K562 (cell line): ENCODE results near the gene SLC5A6. TPM values are rescaled to one million over a fixed set of nuclear protein-coding genes. Genes with fewer than 3 reads are reported as not detected.
A peak's percentile ranks its signal among the peaks of the same experiment; 100 is the strongest.

Experiments
- ATAC-seq: fragments of 200-7000 bp; cut with Tn5 transposase; 3 replicates; pipeline ENCODE4 v1.9.1; 2020; ENCODE audit warnings: moderate library complexity
- BruUV-seq: library from RNA; stranded (reverse); fragments of 400-500 nt; replicated peaks from 2 replicates; lab custom pipeline; 2021; lab: Mats Ljungman, UMichigan
- CTCF ChIA-PET: fragments of 300-600 bp; formaldehyde crosslinking; extraction: SDS; loops from one replicate; lab custom pipeline; 2021; ENCODE audit warnings: low intra/inter-chr PET ratio; lab: Yijun Ruan, JAX
- POLR2A ChIA-PET: fragments of 300-600, 350-650 bp; sonication (Branson Sonifier 250); formaldehyde crosslinking; extraction: SDS; loops from one replicate; lab custom pipeline; 2021; ENCODE audit warnings: antibody characterized with exemption, inconsistent platforms; lab: Yijun Ruan, JAX
- DNase-seq, 4 experiments: peaks; one replicate each; pipeline versions ENCODE4 v3.0.0 to v3.0.0-alpha.2; 2011 to 2018; ENCODE audit warnings: low spot score in 3 of 4, mixed read lengths in 3 of 4; ENCODE audit errors: extremely low read depth in 1 of 4
- FAIRE-seq: peaks from 2 replicates; lab custom pipeline; 2011; peaks lifted over from hg19 to GRCh38; lab: Jason Lieb, UNC
- H2AFZ ChIP-seq: 2 replicates; pipeline ENCODE4 v1.6.0; 2011; ENCODE audit warnings: low read depth, low read length, control low read depth, inconsistent platforms
- H3K27ac ChIP-seq: fragments of 200-600 bp; 3 replicates; pipeline ENCODE4 v1.8.0; 2011; ENCODE audit warnings: low read depth, mild to moderate bottlenecking, control low read depth, inconsistent platforms, low read length, moderate library complexity, mixed read lengths; ENCODE audit errors: extremely low read depth
- H3K27me3 ChIP-seq, 2 experiments: fragments of 300-600 bp in 1 of 2; 2 replicates in 1 of 2; 3 replicates in 1 of 2; pipeline versions ENCODE4 v1.6.0 to v1.8.0; 2011; ENCODE audit warnings: inconsistent platforms in 2 of 2, low read length in 2 of 2, mild to moderate bottlenecking in 1 of 2, mixed read lengths in 1 of 2, moderate library complexity in 1 of 2; ENCODE audit not compliant: control insufficient read depth in 2 of 2, insufficient read depth in 2 of 2
- H3K36me3 ChIP-seq: fragments of 300-600 bp; 3 replicates; pipeline ENCODE4 v1.8.0; 2011; ENCODE audit warnings: mild to moderate bottlenecking, low read length, inconsistent platforms; ENCODE audit not compliant: control insufficient read depth, insufficient read depth
- H3K4me1 ChIP-seq, 2 experiments: fragments of 200-600 bp in 1 of 2; replicated peaks in 1 of 2; 2 replicates in 1 of 2; 3 replicates in 1 of 2; pipeline versions ENCODE4 v1.5.1 to v1.8.0; 2011; ENCODE audit warnings: inconsistent platforms in 2 of 2, low read length in 2 of 2, mild to moderate bottlenecking in 1 of 2, mixed read lengths in 1 of 2, moderate library complexity in 1 of 2; ENCODE audit not compliant: control insufficient read depth in 2 of 2, insufficient read depth in 2 of 2
- H3K4me2 ChIP-seq: 2 replicates; pipeline ENCODE4 v1.6.1; 2011; ENCODE audit warnings: low read length, control low read depth, inconsistent platforms, mixed read lengths; ENCODE audit not compliant: insufficient read depth
- H3K4me3 ChIP-seq: fragments of 200-600 bp; sonication (generic), shearing (Covaris generic); 2 replicates; pipeline ENCODE4 v1.5.1; 2016; ENCODE audit warnings: control low read depth, inconsistent platforms
- H3K79me2 ChIP-seq: fragments of 200-600 bp; 3 replicates; pipeline ENCODE4 v1.8.0; 2011; ENCODE audit warnings: low read length, inconsistent platforms; ENCODE audit not compliant: control insufficient read depth, insufficient read depth
- H3K9ac ChIP-seq, 2 experiments: 2 replicates each; pipeline versions ENCODE4 v1.6.0 to v1.6.1; 2011; ENCODE audit warnings: low read depth in 2 of 2, low read length in 2 of 2, control low read depth in 1 of 2, inconsistent platforms in 1 of 2, mild to moderate bottlenecking in 1 of 2, mixed read lengths in 1 of 2; ENCODE audit not compliant: insufficient read depth in 1 of 2
- H3K9me1 ChIP-seq: one replicate; pipeline ENCODE4 v1.6.0; 2011; ENCODE audit warnings: inconsistent platforms, mild to moderate bottlenecking, low read length, moderate library complexity; ENCODE audit not compliant: control insufficient read depth, insufficient read depth
- H3K9me3 ChIP-seq: replicated peaks from 2 replicates; pipeline ENCODE4 v1.5.1; 2011; ENCODE audit warnings: low read depth, low read length, inconsistent platforms; ENCODE audit not compliant: control insufficient read depth, insufficient read depth
- H4K20me1 ChIP-seq: replicated peaks from 2 replicates; pipeline ENCODE4 v1.6.1; 2011; ENCODE audit warnings: low read length, inconsistent platforms, mixed read lengths; ENCODE audit not compliant: control insufficient read depth, insufficient read depth
- BACH1 ChIP-seq: fragments of 200-800 bp; sonication (Bioruptor generic); IDR thresholded peaks from 2 replicates; pipeline ENCODE4 v1.6.1; 2016; ENCODE audit warnings: missing genetic modification characterization, missing compliant biosample characterization
- DPF2 ChIP-seq: fragments of 450-650 bp; IDR thresholded peaks from 2 replicates; pipeline ENCODE4 v1.6.1; 2016
- HNRNPL ChIP-seq: fragments of 200-400 bp; formaldehyde crosslinking; IDR thresholded peaks from 2 replicates; pipeline ENCODE4 v1.6.1; 2017; ENCODE audit warnings: low read depth, mild to moderate bottlenecking, low read length
- NCOA4 ChIP-seq: fragments of 450-650 bp; IDR thresholded peaks from 2 replicates; pipeline ENCODE4 v1.6.1; 2018; ENCODE audit warnings: mild to moderate bottlenecking; ENCODE audit not compliant: partially characterized antibody
- TEAD4 ChIP-seq, 2 experiments: sonication (generic) in 1 of 2; formaldehyde crosslinking in 1 of 2; IDR thresholded peaks; 2 replicates each; pipeline versions ENCODE4 v1.6.1 to v1.8.0; 2012 to 2022; ENCODE audit warnings: borderline replicate concordance in 1 of 2, inconsistent platforms in 1 of 2, low read length in 1 of 2, mild to moderate bottlenecking in 1 of 2, missing genetic modification reagents in 1 of 2
- ZNF175 ChIP-seq: fragments of 200-800 bp; sonication (Bioruptor generic); IDR thresholded peaks from 2 replicates; pipeline ENCODE4 v1.6.1; 2016; ENCODE audit warnings: low read depth, mild to moderate bottlenecking, missing genetic modification characterization, missing compliant biosample characterization
- ZNF263 ChIP-seq: sonication (generic); formaldehyde crosslinking; IDR thresholded peaks from 2 replicates; pipeline ENCODE4 v1.8.0; 2022; ENCODE audit warnings: mild to moderate bottlenecking, missing genetic modification reagents, borderline replicate concordance
- ZNF347 ChIP-seq: fragments of 450-650 bp; formaldehyde crosslinking; IDR thresholded peaks from 2 replicates; pipeline ENCODE4 v1.4.0; 2020; ENCODE audit warnings: low read depth, mild to moderate bottlenecking, moderate library complexity
- ZNF764 ChIP-seq: fragments of 250-450 bp; sonication (Bioruptor Pico); IDR thresholded peaks from 2 replicates; pipeline ENCODE4 v1.4.0; 2020; ENCODE audit warnings: low read depth, mild to moderate bottlenecking, moderate library complexity
- WGBS: fragments of 100-300 bp; shearing (Covaris generic); methylation state at CpG from one replicate; pipeline ENCODE4 v1.1.6; 2016; ENCODE audit warnings: low coverage, mixed read lengths; ENCODE audit not compliant: insufficient coverage; ENCODE audit errors: missing lambda C conversion rate; 5-methylcytosine and 5-hydroxymethylcytosine counted together
- in situ Hi-C: fragments of 300-500 bp; cut with MboI; formaldehyde crosslinking; loops from 4 replicates; pipeline ENCODE4 v1.15.0; 2018; ENCODE audit warnings: inconsistent platforms, mixed read lengths
- intact Hi-C: fragments of 100-400 bp; cut with micrococcal nuclease; formaldehyde crosslinking; loops from 2 replicates; pipeline ENCODE4 v1.14.2; 2022
- polyA plus RNA-seq, 8 experiments: library from polyadenylated mRNA; depleted of rRNA in 4 of 8; stranded (reverse) in 5 of 8; unstranded in 3 of 8; fragments of >200 nt; fragmentation: Nextera tagmentation in 2 of 8; fragmentation: Illumina TruSeq in 1 of 8; extraction: Ambion mirVana in 2 of 8; extraction: Trizol in 1 of 8; gene quantifications; 2 replicates each; pipeline versions ENCODE4 v1.2.1 to v1.2.3, GENCODE V29; 2011 to 2014; ENCODE audit warnings: inconsistent platforms in 1 of 8, missing spikeins in 1 of 8
- total RNA-seq, 7 experiments: library from RNA; depleted of rRNA in 6 of 7; stranded (reverse); fragments of >200 nt in 6 of 7; fragmentation: Illumina TruSeq in 2 of 7; extraction: Trizol in 2 of 7; gene quantifications; 2 replicates each; pipeline versions ENCODE4 v1.2.1 to v1.2.3, GENCODE V29; 2011 to 2021; ENCODE audit warnings: low replicate concordance in 1 of 7

Gene SLC5A6
- total and polyA plus RNA-seq, 9 of the 15 experiments (the other 6 are each of a cell fraction or from before 2014, with no cell fraction given), result 32.6 to 137 (median 107) TPM

- peaks cover 12 to 27% of the 10 kb centered on the region in 2 experiments; a peak in 3 of 5 replicates for H3K27me3 ChIP-seq
- H3K9me3 ChIP-seq, result no peaks in the 10 kb centered on the region
- TF ChIP-seq ZNF263 (CRISPR knock-in tag), result peak; percentile 52; the same call in 1 of the 2 replicates
- TF ChIP-seq NCOA4, result no peak
- TF ChIP-seq ZNF175 (CRISPR knock-in tag), result no peak
- no peak for TF ChIP-seq DPF2
- TF ChIP-seq ZNF347 (CRISPR knock-in tag), result no peak
- TF ChIP-seq HNRNPL, result no peak
- no peak for TF ChIP-seq TEAD4 (IDR thresholded peaks at IDR 0.05; ENCODE audit: low read length)
- no peak for TF ChIP-seq TEAD4 (CRISPR knock-in tag; IDR thresholded peaks at IDR 0.05; ENCODE audit: borderline replicate concordance)
- no peak for TF ChIP-seq ZNF764
- TF ChIP-seq BACH1, result no peak
- no peaks in the 10 kb centered on the region for H3K36me3 ChIP-seq
- ATAC-seq, result no peak
- FAIRE-seq, result no peak
- CTCF ChIA-PET, result interaction anchor here (0.6 kb wide), 1 partner anchor 447 kb away, joined by 4 read pairs; no protein-coding TSS in a partner anchor
- no peak for DNase-seq
- H3K27ac ChIP-seq, result no peak overlapping the region
- no peak overlapping the region for H3K4me2 ChIP-seq
- no peaks in the 10 kb centered on the region for H3K79me2 ChIP-seq
- no peaks in the 10 kb centered on the region; the same call in none of the 2 replicates for H4K20me1 ChIP-seq
- in situ Hi-C loops (no loop called here), intact Hi-C loops (no loop called here)
- POLR2A ChIA-PET, result interaction anchor here (0.6 to 1.2 kb wide), 2 partner anchors 14 to 181 kb away, joined by 3 to 4 read pairs; no protein-coding TSS in a partner anchor
- no peak overlapping the region for H2AFZ ChIP-seq
- peak overlapping the region in 1 of 2 experiments; percentile 50; a peak in 1 of 4 replicates for H3K9ac ChIP-seq
- H3K4me3 ChIP-seq, result no peak overlapping the region
- 24% methylated on average over 7 of the region's 7 CpGs for WGBS
- BruUV-seq, result no TSS peak
- H3K9me1 ChIP-seq, result no peaks in the 10 kb centered on the region
- peaks cover 10 to 29% of the 10 kb centered on the region in 2 experiments; a peak in 4 of 5 replicates for H3K4me1 ChIP-seq
These were observed 44.9 kb upstream of the SLC5A6 start for GRCh38 chr2:27256855-27257454.
